ENCODE results near the gene XYLT1. TPM values are rescaled to one million over a fixed set of nuclear protein-coding genes. Genes with fewer than 3 reads are reported as not detected.

Gene XYLT1
- total RNA-seq, 1 experiment from 2014 or later = 25.0 TPM

- no peak overlapping the region for H3K4me3 Mint-ChIP-seq
- peak; percentile 95 for ATAC-seq
- H3K27me3 Mint-ChIP-seq (ENCODE audit: low read depth) = peaks cover 9% of the 10 kb centered on the region
- peaks cover 19% of the 10 kb centered on the region for H3K4me1 Mint-ChIP-seq
- TF ChIP-seq, protein P1, sequence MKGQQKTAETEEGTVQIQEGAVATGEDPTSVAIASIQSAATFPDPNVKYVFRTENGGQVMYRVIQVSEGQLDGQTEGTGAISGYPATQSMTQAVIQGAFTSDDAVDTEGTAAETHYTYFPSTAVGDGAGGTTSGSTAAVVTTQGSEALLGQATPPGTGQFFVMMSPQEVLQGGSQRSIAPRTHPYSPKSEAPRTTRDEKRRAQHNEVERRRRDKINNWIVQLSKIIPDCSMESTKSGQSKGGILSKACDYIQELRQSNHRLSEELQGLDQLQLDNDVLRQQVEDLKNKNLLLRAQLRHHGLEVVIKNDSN (CRISPR knock-in tag; IDR thresholded peaks at IDR 0.05) = peak; percentile 99
- peak; percentile 97 for TF ChIP-seq USF2 (CRISPR knock-in tag; IDR thresholded peaks at IDR 0.05)
- TF ChIP-seq ZNF532 (CRISPR knock-in tag; IDR thresholded peaks at IDR 0.05; ENCODE audit: borderline replicate concordance) = 0 out of 2 replicates have a peak, but pooled peaks have one; percentile 64
- TF ChIP-seq NFYB (CRISPR knock-in tag; conservative IDR thresholded peaks at IDR 0.05; ENCODE audit: low read depth) = peak; percentile 62
- TF ChIP-seq ZNF232 (CRISPR knock-in tag; IDR thresholded peaks at IDR 0.05) = no peak
- POLR2A ChIA-PET = no interaction called here
- H3K27ac Mint-ChIP-seq = no peak overlapping the region
- DNase-seq (ENCODE audit: low spot score) = peak; percentile 39
- H3K36me3 Mint-ChIP-seq = peaks cover 3% of the 10 kb centered on the region; the same call in 1 of the 2 replicates
- peaks cover 16% of the 10 kb centered on the region for H3K9me3 Mint-ChIP-seq
- CTCF ChIA-PET = interaction anchor here (0.5 kb wide), 1 partner anchor 1356 kb away, joined by 6 read pairs; no protein-coding TSS in a partner anchor
Measured at GRCh38 chr16:17101646-17102045, 369.1 kb downstream of the XYLT1 start.

DNA sequence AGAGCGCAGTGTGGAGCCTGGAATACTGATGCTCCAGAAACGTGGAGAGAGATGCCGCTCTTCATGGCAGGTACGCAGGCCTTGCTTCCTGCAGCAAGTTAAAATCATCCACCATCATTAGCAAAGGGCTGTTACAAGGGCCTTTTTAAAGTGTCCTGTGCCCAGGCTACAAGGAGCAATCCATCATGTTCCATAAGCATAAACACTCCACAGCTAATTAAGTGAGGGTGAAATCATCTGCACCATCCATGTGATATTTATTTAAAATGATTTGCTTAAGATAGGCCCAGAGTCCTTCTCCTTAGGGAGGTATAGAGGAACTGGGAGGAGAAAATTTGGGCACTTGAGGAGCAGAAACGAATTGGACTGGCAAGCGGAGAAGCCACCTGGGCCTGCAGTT, 372.1 kb downstream of the XYLT1 start:
- TF ChIP-seq ZNF317 (CRISPR knock-in tag; IDR thresholded peaks at IDR 0.05; ENCODE audit: borderline replicate concordance, low read depth) (no peak), NR1H2 (CRISPR knock-in tag; IDR thresholded peaks at IDR 0.05) (no peak), ERG (CRISPR knock-in tag; IDR thresholded peaks at IDR 0.05) (no peak), FOXP1 (CRISPR knock-in tag; IDR thresholded peaks at IDR 0.05; ENCODE audit: borderline replicate concordance) (no peak), KAT7 (CRISPR knock-in tag; IDR thresholded peaks at IDR 0.05; ENCODE audit: borderline replicate concordance) (no peak), ZNF263 (CRISPR knock-in tag; IDR thresholded peaks at IDR 0.05; ENCODE audit: low read depth) (no peak), MYBL2 (CRISPR knock-in tag; IDR thresholded peaks at IDR 0.05) (no peak), SP1 (CRISPR knock-in tag; conservative IDR thresholded peaks at IDR 0.05) (no peak), RELA (CRISPR knock-in tag; IDR thresholded peaks at IDR 0.05; ENCODE audit: borderline replicate concordance) (no peak), ZBTB21 (CRISPR knock-in tag; IDR thresholded peaks at IDR 0.05; ENCODE audit: borderline replicate concordance) (no peak)
- TF ChIP-seq, protein P2, sequence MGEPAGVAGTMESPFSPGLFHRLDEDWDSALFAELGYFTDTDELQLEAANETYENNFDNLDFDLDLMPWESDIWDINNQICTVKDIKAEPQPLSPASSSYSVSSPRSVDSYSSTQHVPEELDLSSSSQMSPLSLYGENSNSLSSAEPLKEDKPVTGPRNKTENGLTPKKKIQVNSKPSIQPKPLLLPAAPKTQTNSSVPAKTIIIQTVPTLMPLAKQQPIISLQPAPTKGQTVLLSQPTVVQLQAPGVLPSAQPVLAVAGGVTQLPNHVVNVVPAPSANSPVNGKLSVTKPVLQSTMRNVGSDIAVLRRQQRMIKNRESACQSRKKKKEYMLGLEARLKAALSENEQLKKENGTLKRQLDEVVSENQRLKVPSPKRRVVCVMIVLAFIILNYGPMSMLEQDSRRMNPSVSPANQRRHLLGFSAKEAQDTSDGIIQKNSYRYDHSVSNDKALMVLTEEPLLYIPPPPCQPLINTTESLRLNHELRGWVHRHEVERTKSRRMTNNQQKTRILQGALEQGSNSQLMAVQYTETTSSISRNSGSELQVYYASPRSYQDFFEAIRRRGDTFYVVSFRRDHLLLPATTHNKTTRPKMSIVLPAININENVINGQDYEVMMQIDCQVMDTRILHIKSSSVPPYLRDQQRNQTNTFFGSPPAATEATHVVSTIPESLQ (CRISPR knock-in tag; IDR thresholded peaks at IDR 0.05) = no peak
- no peak overlapping the region for H3K27ac Mint-ChIP-seq
- no peak overlapping the region for H3K4me3 Mint-ChIP-seq
- ATAC-seq = no peak
- peaks cover 3% of the 10 kb centered on the region; the same call in 1 of the 2 replicates for H3K36me3 Mint-ChIP-seq
- ChIA-PET POLR2A (no interaction called here), CTCF (no interaction called here)
- H3K4me1 Mint-ChIP-seq = no peaks in the 10 kb centered on the region
- H3K9me3 Mint-ChIP-seq = peaks cover 16% of the 10 kb centered on the region
- no peak for DNase-seq (ENCODE audit: low spot score)
- peaks cover 39% of the 10 kb centered on the region for H3K27me3 Mint-ChIP-seq (ENCODE audit: low read depth)
